Stimulated activated CD4-positive, alpha-beta T cell treated with anti-CD3 and anti-CD28 coated beads, Interleukin-2, amount 100 ng/mL, for 24 hours (primary cell): ENCODE data around the gene CASZ1.

ENCODE experiments used
- DNase-seq, 2 donors: peaks; one replicate each; pipeline ENCODE4 v3.0.0-alpha.2; 2020

The CASZ1 gene

GRCh38 chr1:10681296-10682107, 114.9 kb downstream of the CASZ1 start:
- DNase-seq, result no peak

GRCh38 chr1:10680487-10680886, 116.0 kb downstream of the CASZ1 start:
- no peak for DNase-seq

GRCh38 chr1:10679496-10680220, 116.8 kb downstream of the CASZ1 start:
- DNase-seq, result no peak

- no peak for DNase-seq
Observed at GRCh38 chr1:10678852-10679251, 117.6 kb downstream of the CASZ1 start.

GRCh38 chr1:10678402-10678801, 118.0 kb downstream of the CASZ1 start:
- DNase-seq, result no peak

GRCh38 chr1:10677491-10678391, 118.7 kb downstream of the CASZ1 start:
- DNase-seq, result no peak

- no peak for DNase-seq
Observed at GRCh38 chr1:10676963-10677362, 119.5 kb downstream of the CASZ1 start.

- DNase-seq, result no peak
Observed at GRCh38 chr1:10675813-10676212, 120.6 kb downstream of the CASZ1 start.

GRCh38 chr1:10674700-10675609, 121.5 kb downstream of the CASZ1 start:
- no peak for DNase-seq

- no peak for DNase-seq
Observed at GRCh38 chr1:10674222-10674621, 122.2 kb downstream of the CASZ1 start.

- no peak for DNase-seq
Observed at GRCh38 chr1:10673109-10673711, 123.2 kb downstream of the CASZ1 start.

GRCh38 chr1:10672343-10673050, 123.9 kb downstream of the CASZ1 start:
- no peak for DNase-seq

GRCh38 chr1:10671622-10672342, 124.7 kb downstream of the CASZ1 start:
- no peak for DNase-seq

GRCh38 chr1:10671090-10671489, 125.4 kb downstream of the CASZ1 start:
- no peak for DNase-seq

GRCh38 chr1:10670190-10670589, 126.3 kb downstream of the CASZ1 start:
- DNase-seq, result no peak

- DNase-seq, result no peak
Observed at GRCh38 chr1:10669570-10669969, 126.9 kb downstream of the CASZ1 start.

- DNase-seq, result no peak
Observed at GRCh38 chr1:10667861-10668761, 128.3 kb downstream of the CASZ1 start.

GRCh38 chr1:10665930-10666850, 130.3 kb downstream of the CASZ1 start:
- no peak for DNase-seq
